SK-N-SH treated with all-trans-retinoic acid at 6 μM for 48 hours (cell line): Measurements from ENCODE around the gene H3-3A.

Experiments used
- ATAC-seq: fragments of 200-7000 bp; cut with Tn5 transposase; 3 replicates; pipeline ENCODE4 v1.9.1; 2020; ENCODE audit warnings: mild to moderate bottlenecking, moderate library complexity
- BACH2 ChIP-seq: fragments of 250-450 bp; sonication (Bioruptor Pico); IDR thresholded peaks from 2 replicates; pipeline ENCODE4 v1.9.0; 2021; ENCODE audit warnings: mild to moderate bottlenecking, borderline replicate concordance
- CREB5 ChIP-seq: fragments of 250-450 bp; sonication (Bioruptor Pico); IDR thresholded peaks from 2 replicates; pipeline ENCODE4 v1.5.1; 2020; ENCODE audit warnings: low read depth, mild to moderate bottlenecking, moderate library complexity
- CSDC2 ChIP-seq: fragments of 250-450 bp; sonication (Bioruptor Pico); IDR thresholded peaks from 2 replicates; pipeline ENCODE4 v1.5.0; 2020; ENCODE audit warnings: mild to moderate bottlenecking, moderate library complexity
- CSRNP3 ChIP-seq: fragments of 250-450 bp; sonication (Bioruptor Pico); IDR thresholded peaks from 2 replicates; pipeline ENCODE4 v1.5.1; 2021; ENCODE audit warnings: mild to moderate bottlenecking, moderate library complexity
- GLIS3 ChIP-seq: fragments of 250-450 bp; sonication (Bioruptor Pico); IDR thresholded peaks from 2 replicates; pipeline ENCODE4 v1.5.0; 2020; ENCODE audit warnings: mild to moderate bottlenecking, moderate library complexity
- ISL1 ChIP-seq: fragments of 250-450 bp; sonication (Bioruptor Pico); IDR thresholded peaks from 2 replicates; pipeline ENCODE4 v2.1.2; 2022; ENCODE audit warnings: mild to moderate bottlenecking, moderate library complexity
- OSR1 ChIP-seq: fragments of 250-450 bp; sonication (Bioruptor Pico); IDR thresholded peaks from 2 replicates; pipeline ENCODE4 v1.8.0; 2022; ENCODE audit warnings: moderate library complexity, mild to moderate bottlenecking, inconsistent platforms
- POU6F1 ChIP-seq: fragments of 250-450 bp; sonication (Bioruptor Pico); IDR thresholded peaks from 2 replicates; pipeline ENCODE4 v1.8.0; 2021; ENCODE audit warnings: low read depth, mild to moderate bottlenecking, moderate library complexity, borderline replicate concordance
- PPARA ChIP-seq: fragments of 250-450 bp; sonication (Bioruptor Pico); IDR thresholded peaks from 2 replicates; pipeline ENCODE4 v1.5.0; 2020; ENCODE audit warnings: mild to moderate bottlenecking, borderline replicate concordance
- RARB ChIP-seq: fragments of 250-450 bp; sonication (Bioruptor Pico); IDR thresholded peaks from 2 replicates; pipeline ENCODE4 v1.8.0; 2021; ENCODE audit warnings: mild to moderate bottlenecking, moderate library complexity
- SNAI2 ChIP-seq: fragments of 250-450 bp; sonication (Bioruptor Pico); IDR thresholded peaks from 2 replicates; pipeline ENCODE4 v1.5.0; 2020; ENCODE audit warnings: mild to moderate bottlenecking, moderate library complexity
- TCF4 ChIP-seq: fragments of 250-450 bp; sonication (Bioruptor Pico); IDR thresholded peaks from 2 replicates; pipeline ENCODE4 v1.8.0; 2021; ENCODE audit warnings: mild to moderate bottlenecking, moderate library complexity, borderline replicate concordance
- TOX ChIP-seq: fragments of 250-450 bp; sonication (Bioruptor Pico); IDR thresholded peaks from 2 replicates; pipeline ENCODE4 v1.8.0; 2021; ENCODE audit warnings: mild to moderate bottlenecking, moderate library complexity, borderline replicate concordance
- ZC3H10 ChIP-seq: fragments of 250-450 bp; sonication (Bioruptor Pico); IDR thresholded peaks from 2 replicates; pipeline ENCODE4 v1.5.1; 2021; ENCODE audit warnings: mild to moderate bottlenecking, moderate library complexity
- ZFP3 ChIP-seq: fragments of 250-450 bp; sonication (Bioruptor Pico); IDR thresholded peaks from 2 replicates; pipeline ENCODE4 v1.5.0; 2020; ENCODE audit warnings: mild to moderate bottlenecking, moderate library complexity
- ZFP30 ChIP-seq: fragments of 450-650 bp; formaldehyde crosslinking; IDR thresholded peaks from 2 replicates; pipeline ENCODE4 v1.5.0; 2022; ENCODE audit warnings: mild to moderate bottlenecking, moderate library complexity
- ZNF565 ChIP-seq: fragments of 450-650 bp; formaldehyde crosslinking; conservative IDR thresholded peaks from 2 replicates; pipeline ENCODE4 v1.5.0; 2020; ENCODE audit warnings: low read depth, mild to moderate bottlenecking, moderate library complexity
- ZNF70 ChIP-seq: fragments of 450-650 bp; formaldehyde crosslinking; IDR thresholded peaks from 2 replicates; pipeline ENCODE4 v1.5.0; 2020; ENCODE audit warnings: mild to moderate bottlenecking, moderate library complexity
- ZNF8 ChIP-seq: fragments of 450-650 bp; formaldehyde crosslinking; IDR thresholded peaks from 2 replicates; pipeline ENCODE4 v1.5.0; 2020; ENCODE audit warnings: mild to moderate bottlenecking, moderate library complexity
- TF ChIP-seq, protein P1 (sequence below): fragments of 250-450 bp; sonication (Bioruptor Pico); IDR thresholded peaks from 2 replicates; pipeline ENCODE4 v1.5.0; 2020; ENCODE audit warnings: mild to moderate bottlenecking, moderate library complexity
- TF ChIP-seq, protein P2 (sequence below): fragments of 250-450 bp; sonication (Bioruptor Pico); IDR thresholded peaks from 2 replicates; pipeline ENCODE4 v1.8.0; 2020; ENCODE audit warnings: mild to moderate bottlenecking, moderate library complexity, borderline replicate concordance

Gene H3-3A

GRCh38 chr1:226111883-226112261 is 49.4 kb downstream of the H3-3A start:
- TF ChIP-seq, protein P1, sequence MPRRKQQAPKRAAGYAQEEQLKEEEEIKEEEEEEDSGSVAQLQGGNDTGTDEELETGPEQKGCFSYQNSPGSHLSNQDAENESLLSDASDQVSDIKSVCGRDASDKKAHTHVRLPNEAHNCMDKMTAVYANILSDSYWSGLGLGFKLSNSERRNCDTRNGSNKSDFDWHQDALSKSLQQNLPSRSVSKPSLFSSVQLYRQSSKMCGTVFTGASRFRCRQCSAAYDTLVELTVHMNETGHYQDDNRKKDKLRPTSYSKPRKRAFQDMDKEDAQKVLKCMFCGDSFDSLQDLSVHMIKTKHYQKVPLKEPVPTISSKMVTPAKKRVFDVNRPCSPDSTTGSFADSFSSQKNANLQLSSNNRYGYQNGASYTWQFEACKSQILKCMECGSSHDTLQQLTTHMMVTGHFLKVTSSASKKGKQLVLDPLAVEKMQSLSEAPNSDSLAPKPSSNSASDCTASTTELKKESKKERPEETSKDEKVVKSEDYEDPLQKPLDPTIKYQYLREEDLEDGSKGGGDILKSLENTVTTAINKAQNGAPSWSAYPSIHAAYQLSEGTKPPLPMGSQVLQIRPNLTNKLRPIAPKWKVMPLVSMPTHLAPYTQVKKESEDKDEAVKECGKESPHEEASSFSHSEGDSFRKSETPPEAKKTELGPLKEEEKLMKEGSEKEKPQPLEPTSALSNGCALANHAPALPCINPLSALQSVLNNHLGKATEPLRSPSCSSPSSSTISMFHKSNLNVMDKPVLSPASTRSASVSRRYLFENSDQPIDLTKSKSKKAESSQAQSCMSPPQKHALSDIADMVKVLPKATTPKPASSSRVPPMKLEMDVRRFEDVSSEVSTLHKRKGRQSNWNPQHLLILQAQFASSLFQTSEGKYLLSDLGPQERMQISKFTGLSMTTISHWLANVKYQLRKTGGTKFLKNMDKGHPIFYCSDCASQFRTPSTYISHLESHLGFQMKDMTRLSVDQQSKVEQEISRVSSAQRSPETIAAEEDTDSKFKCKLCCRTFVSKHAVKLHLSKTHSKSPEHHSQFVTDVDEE (CRISPR knock-in tag) = no peak
- TF ChIP-seq ZNF70 (CRISPR knock-in tag) (no peak), ZC3H10 (CRISPR knock-in tag) (no peak), SNAI2 (no peak), ZFP3 (CRISPR knock-in tag) (no peak), CSRNP3 (CRISPR knock-in tag) (no peak), ZNF565 (CRISPR knock-in tag) (no peak), ZFP30 (no peak), GLIS3 (CRISPR knock-in tag) (no peak), PPARA (CRISPR knock-in tag) (no peak), ISL1 (CRISPR knock-in tag) (no peak), TCF4 (CRISPR knock-in tag) (no peak), BACH2 (CRISPR knock-in tag) (no peak), POU6F1 (CRISPR knock-in tag) (no peak), CSDC2 (CRISPR knock-in tag) (no peak)
- TF ChIP-seq, protein P2, sequence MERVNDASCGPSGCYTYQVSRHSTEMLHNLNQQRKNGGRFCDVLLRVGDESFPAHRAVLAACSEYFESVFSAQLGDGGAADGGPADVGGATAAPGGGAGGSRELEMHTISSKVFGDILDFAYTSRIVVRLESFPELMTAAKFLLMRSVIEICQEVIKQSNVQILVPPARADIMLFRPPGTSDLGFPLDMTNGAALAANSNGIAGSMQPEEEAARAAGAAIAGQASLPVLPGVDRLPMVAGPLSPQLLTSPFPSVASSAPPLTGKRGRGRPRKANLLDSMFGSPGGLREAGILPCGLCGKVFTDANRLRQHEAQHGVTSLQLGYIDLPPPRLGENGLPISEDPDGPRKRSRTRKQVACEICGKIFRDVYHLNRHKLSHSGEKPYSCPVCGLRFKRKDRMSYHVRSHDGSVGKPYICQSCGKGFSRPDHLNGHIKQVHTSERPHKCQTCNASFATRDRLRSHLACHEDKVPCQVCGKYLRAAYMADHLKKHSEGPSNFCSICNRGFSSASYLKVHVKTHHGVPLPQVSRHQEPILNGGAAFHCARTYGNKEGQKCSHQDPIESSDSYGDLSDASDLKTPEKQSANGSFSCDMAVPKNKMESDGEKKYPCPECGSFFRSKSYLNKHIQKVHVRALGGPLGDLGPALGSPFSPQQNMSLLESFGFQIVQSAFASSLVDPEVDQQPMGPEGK = no peak
- TF ChIP-seq, all 23 proteins: peak for 0
- ATAC-seq = no peak

DNA sequence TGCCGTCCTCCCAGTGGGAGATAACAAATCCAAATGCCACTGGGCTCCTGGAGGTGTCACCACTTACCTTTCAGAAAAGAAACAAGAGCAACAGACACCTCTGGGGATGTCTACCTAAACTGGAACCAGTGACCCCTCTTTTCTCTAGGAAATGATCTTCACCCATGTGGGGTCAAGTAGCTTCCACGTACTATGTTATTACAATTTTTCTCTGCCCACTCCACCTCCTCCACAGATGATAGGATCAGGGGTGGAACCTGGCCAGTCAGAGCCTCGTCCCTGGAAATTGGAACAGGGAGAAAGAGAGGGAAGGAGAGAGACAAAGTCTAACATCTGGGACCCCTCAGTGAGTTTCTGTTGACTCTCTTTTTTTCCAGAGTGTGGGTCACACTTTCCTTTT is 50.1 kb downstream of the H3-3A start:
- no peak for ATAC-seq
- TF ChIP-seq ZNF8 = no peak
- no peak for TF ChIP-seq SNAI2
- TF ChIP-seq ZNF70 (CRISPR knock-in tag) = no peak
- no peak for TF ChIP-seq ISL1 (CRISPR knock-in tag)
- no peak for TF ChIP-seq TCF4 (CRISPR knock-in tag)
- no peak for TF ChIP-seq CREB5
- TF ChIP-seq RARB (CRISPR knock-in tag) = no peak
- no peak for TF ChIP-seq BACH2 (CRISPR knock-in tag)
- TF ChIP-seq POU6F1 (CRISPR knock-in tag) = no peak
- TF ChIP-seq, protein P2 = no peak
- TF ChIP-seq ZFP30 = no peak
- TF ChIP-seq ZC3H10 (CRISPR knock-in tag) = no peak
- no peak for TF ChIP-seq PPARA (CRISPR knock-in tag)
- no peak for TF ChIP-seq TOX (CRISPR knock-in tag)
- TF ChIP-seq, protein P1 (CRISPR knock-in tag) = no peak
- no peak for TF ChIP-seq CSRNP3 (CRISPR knock-in tag)
- no peak for TF ChIP-seq ZFP3 (CRISPR knock-in tag)
- TF ChIP-seq OSR1 (CRISPR knock-in tag) = no peak
- TF ChIP-seq GLIS3 (CRISPR knock-in tag) = no peak
